H1 (cell line): Measurements from ENCODE around the gene PTBP1. TPM values are rescaled to one million over a fixed set of nuclear protein-coding genes. Genes with fewer than 3 reads are reported as not detected.
A peak's percentile ranks its signal among the peaks of the same experiment; 100 is the strongest.
"Not testable (repeated sequence)": the region's sequence is repeated elsewhere in the genome, so short reads cannot be mapped to it uniquely, and the experiment has no call there.

Experiments
- CTCF ChIA-PET: fragments of 300-600 bp; sonication (Branson Sonifier 250); formaldehyde crosslinking; loops from one replicate; lab custom pipeline; 2021; ENCODE audit not compliant: partially characterized antibody; lab: Charles Lee
- POLR2A ChIA-PET: fragments of 300-600 bp; sonication (Branson Sonifier 250); formaldehyde crosslinking; loops from one replicate; lab custom pipeline; 2021; ENCODE audit warnings: inconsistent platforms; ENCODE audit not compliant: partially characterized antibody; lab: Charles Lee
- DNase-seq, 2 experiments: peaks; one replicate each; pipeline versions ENCODE4 v3.0.0 to v3.0.0-alpha.2; 2010 to 2022; ENCODE audit warnings: low spot score in 2 of 2, low read depth in 1 of 2, mixed read lengths in 1 of 2
- FAIRE-seq: peaks from 2 replicates; lab custom pipeline; 2011; peaks lifted over from hg19 to GRCh38; lab: Jason Lieb, UNC
- H2AFZ ChIP-seq: 2 replicates; pipeline ENCODE4 v1.8.1; 2012; ENCODE audit warnings: low read length, inconsistent platforms
- H2AK5ac ChIP-seq: 2 replicates; pipeline ENCODE4 v1.6.1; 2013; ENCODE audit warnings: low read depth, low read length
- H2BK120ac ChIP-seq: replicated peaks from 2 replicates; pipeline ENCODE3; 2013; ENCODE audit warnings: low read depth, low read length, inconsistent platforms
- H2BK12ac ChIP-seq: 2 replicates; pipeline ENCODE4 v1.6.1; 2013; ENCODE audit warnings: low read depth, low read length
- H2BK15ac ChIP-seq: 2 replicates; pipeline ENCODE4 v1.6.1; 2013; ENCODE audit warnings: low read length
- H2BK20ac ChIP-seq: 2 replicates; pipeline ENCODE4 v1.6.1; 2013; ENCODE audit warnings: low read length
- H2BK5ac ChIP-seq: 2 replicates; pipeline ENCODE4 v1.6.1; 2013; ENCODE audit warnings: low read depth, low read length
- H3K14ac ChIP-seq: 2 replicates; pipeline ENCODE4 v1.6.1; 2013; ENCODE audit warnings: inconsistent platforms; ENCODE audit not compliant: insufficient read length
- H3K18ac ChIP-seq: 2 replicates; pipeline ENCODE4 v1.6.1; 2013; ENCODE audit warnings: low read length; ENCODE audit errors: extremely low read depth
- H3K23ac ChIP-seq: 2 replicates; pipeline ENCODE4 v1.6.1; 2013; ENCODE audit warnings: inconsistent platforms; ENCODE audit not compliant: insufficient read length
- H3K23me2 ChIP-seq: 2 replicates; pipeline ENCODE4 v1.6.1; 2013; ENCODE audit warnings: low read depth, low read length
- H3K27ac ChIP-seq: 2 replicates; pipeline ENCODE4 v1.6.1; 2011; ENCODE audit warnings: low read depth, low read length, inconsistent platforms
- H3K27me3 ChIP-seq, 4 experiments: replicated peaks in 1 of 4; 1 replicate in 1 of 4; 2 replicates in 3 of 4; pipeline versions ENCODE4 v1.6.1 to v1.8.1; 2011 to 2013; ENCODE audit warnings: low read length in 3 of 4, mild to moderate bottlenecking in 3 of 4, inconsistent platforms in 2 of 4, mixed read lengths in 2 of 4, moderate library complexity in 1 of 4; ENCODE audit not compliant: control insufficient read depth in 3 of 4, insufficient read depth in 3 of 4; ENCODE audit errors: extremely low read depth in 1 of 4
- H3K36me3 ChIP-seq, 4 experiments: 2 replicates each; pipeline versions ENCODE4 v1.6.1 to v1.8.1; 2011 to 2013; ENCODE audit warnings: mild to moderate bottlenecking in 4 of 4, low read length in 3 of 4, moderate library complexity in 2 of 4, control low read depth in 1 of 4, inconsistent platforms in 1 of 4; ENCODE audit not compliant: insufficient read depth in 4 of 4, control insufficient read depth in 2 of 4
- H3K4ac ChIP-seq: replicated peaks from 2 replicates; pipeline ENCODE3; 2013; ENCODE audit warnings: low read length, low read depth, mixed read lengths, inconsistent platforms; ENCODE audit not compliant: insufficient read length
- H3K4me1 ChIP-seq, 4 experiments: replicated peaks in 1 of 4; 1 replicate in 1 of 4; 2 replicates in 3 of 4; pipeline versions ENCODE4 v1.6.1 to v1.8.1; 2011 to 2013; ENCODE audit warnings: low read length in 3 of 4, inconsistent platforms in 2 of 4, mixed read lengths in 1 of 4; ENCODE audit not compliant: insufficient read depth in 4 of 4, control insufficient read depth in 3 of 4
- H3K4me2 ChIP-seq, 2 experiments: 2 replicates each; pipeline versions ENCODE4 v1.6.1 to v1.8.1; 2011 to 2013; ENCODE audit warnings: low read depth in 2 of 2, low read length in 2 of 2, control low read depth in 1 of 2, inconsistent platforms in 1 of 2, mild to moderate bottlenecking in 1 of 2; ENCODE audit not compliant: insufficient read depth in 1 of 2
- H3K4me3 ChIP-seq, 4 experiments: fragments of 200-600, 300-600 bp in 1 of 4; sonication (generic), shearing (Covaris generic), sonication (Bioruptor Twin) in 1 of 4; 2 replicates each; pipeline versions ENCODE4 v1.5.1 to v1.8.1; 2011 to 2016; ENCODE audit warnings: low read length in 4 of 4, low read depth in 3 of 4, control low read depth in 2 of 4, inconsistent platforms in 2 of 4, mild to moderate bottlenecking in 2 of 4, mixed read lengths in 1 of 4, moderate library complexity in 1 of 4; ENCODE audit not compliant: insufficient read depth in 2 of 4; ENCODE audit errors: extremely low read depth in 1 of 4
- H3K56ac ChIP-seq: replicated peaks from 2 replicates; pipeline ENCODE3; 2013; ENCODE audit warnings: low read depth, mild to moderate bottlenecking, mixed read lengths, low read length, inconsistent platforms; ENCODE audit not compliant: insufficient read length
- H3K79me1 ChIP-seq: 2 replicates; pipeline ENCODE4 v1.6.1; 2013; ENCODE audit warnings: low read depth, low read length, control low read depth
- H3K79me2 ChIP-seq, 2 experiments: 2 replicates each; pipeline versions ENCODE4 v1.6.1 to v1.8.1; 2012 to 2013; ENCODE audit warnings: low read length in 2 of 2, mild to moderate bottlenecking in 2 of 2, inconsistent platforms in 1 of 2; ENCODE audit not compliant: insufficient read depth in 2 of 2, control insufficient read depth in 1 of 2
- H3K9ac ChIP-seq, 4 experiments: replicated peaks in 1 of 4; 1 replicate in 1 of 4; 2 replicates in 3 of 4; pipeline versions ENCODE4 v1.6.1 to v1.8.1; 2011 to 2013; ENCODE audit warnings: low read depth in 3 of 4, low read length in 3 of 4, control low read depth in 2 of 4, mild to moderate bottlenecking in 2 of 4, moderate library complexity in 2 of 4, inconsistent platforms in 1 of 4; ENCODE audit errors: extremely low read depth in 1 of 4
- H3K9me3 ChIP-seq, 2 experiments: 2 replicates each; pipeline versions ENCODE4 v1.6.1 to v1.8.1; 2012 to 2013; ENCODE audit warnings: mild to moderate bottlenecking in 2 of 2, moderate library complexity in 2 of 2, control low read depth in 1 of 2, inconsistent platforms in 1 of 2, low read depth in 1 of 2, low read length in 1 of 2, mixed read lengths in 1 of 2; ENCODE audit not compliant: insufficient read depth in 2 of 2
- H4K20me1 ChIP-seq, 2 experiments: replicated peaks in 1 of 2; 2 replicates each; pipeline versions ENCODE3 to v1.8.1; 2011 to 2013; ENCODE audit warnings: inconsistent platforms in 2 of 2, low read length in 2 of 2, mild to moderate bottlenecking in 1 of 2; ENCODE audit not compliant: insufficient read depth in 2 of 2, control insufficient read depth in 1 of 2
- H4K5ac ChIP-seq: 2 replicates; pipeline ENCODE4 v1.6.1; 2013; ENCODE audit warnings: low read length, low read depth, mixed read lengths, inconsistent platforms; ENCODE audit not compliant: insufficient read length
- H4K8ac ChIP-seq: 2 replicates; pipeline ENCODE4 v1.8.0; 2013; ENCODE audit warnings: mild to moderate bottlenecking, moderate library complexity, low read length, inconsistent platforms; ENCODE audit not compliant: insufficient read depth; ENCODE audit errors: extremely low read depth
- H4K91ac ChIP-seq: replicated peaks from 2 replicates; pipeline ENCODE3; 2013; ENCODE audit warnings: low read length, mixed read lengths, inconsistent platforms; ENCODE audit not compliant: insufficient read length
- GABPA ChIP-seq: IDR thresholded peaks from 2 replicates; pipeline ENCODE4 v1.6.1; 2011; ENCODE audit warnings: mild to moderate bottlenecking, low read length, moderate library complexity, borderline replicate concordance; ENCODE audit not compliant: insufficient read depth
- JUN ChIP-seq: IDR thresholded peaks from 2 replicates; pipeline ENCODE4 v1.6.1; 2011; ENCODE audit warnings: low read depth, mild to moderate bottlenecking, improper control_type of control experiment, low read length
- NRF1 ChIP-seq: IDR thresholded peaks from 2 replicates; pipeline ENCODE4 v1.6.1; 2011; ENCODE audit warnings: mild to moderate bottlenecking, low read depth, low read length, improper control_type of control experiment
- RAD21 ChIP-seq, 2 experiments: IDR thresholded peaks in 1 of 2; conservative IDR thresholded peaks in 1 of 2; 2 replicates each; pipeline ENCODE4 v1.6.1; 2011; ENCODE audit warnings: low read depth in 2 of 2, low read length in 2 of 2, improper control_type of control experiment in 1 of 2, inconsistent platforms in 1 of 2, mild to moderate bottlenecking in 1 of 2, moderate library complexity in 1 of 2
- SIN3A ChIP-seq, 2 experiments: IDR thresholded peaks in 1 of 2; conservative IDR thresholded peaks in 1 of 2; 2 replicates each; pipeline ENCODE4 v1.6.1; 2011 to 2012; ENCODE audit warnings: low read length in 2 of 2, improper control_type of control experiment in 1 of 2, low read depth in 1 of 2, mild to moderate bottlenecking in 1 of 2
- WGBS, 2 experiments: shearing (Covaris generic) in 1 of 2; methylation state at CpG; one replicate each; pipeline versions ENCODE4 v1.1.6 to v1.1.7; 2013 to 2015; ENCODE audit warnings: low lambda C conversion rate in 2 of 2, mixed read lengths in 2 of 2, inconsistent platforms in 1 of 2, low coverage in 1 of 2, missing lambda C conversion rate in 1 of 2; ENCODE audit not compliant: insufficient replicate concordance in 2 of 2, insufficient coverage in 1 of 2, insufficient read length in 1 of 2; ENCODE audit errors: extremely low coverage in 1 of 2, missing lambda C conversion rate in 1 of 2; 5-methylcytosine and 5-hydroxymethylcytosine counted together
- polyA plus RNA-seq, 7 experiments: library from polyadenylated mRNA; depleted of rRNA in 3 of 7; stranded (reverse) in 5 of 7; unstranded in 2 of 7; fragments of >200 nt in 5 of 7; fragments of 200-250 nt in 2 of 7; gene quantifications; 1 replicate in 5 of 7; 2 replicates in 1 of 7; 4 replicates in 1 of 7; pipeline versions ENCODE4 v1.2.1 to v1.2.3, GENCODE V29; 2011 to 2013; ENCODE audit warnings: missing spikeins in 2 of 7, mixed read lengths in 2 of 7
- total RNA-seq: library from RNA; stranded (reverse); fragmentation: NEBNext Ultra II Directional; extraction: Animal tissue kit (Norgen Biotek cat#: 25700); gene quantifications from 2 replicates; pipeline ENCODE4 v1.2.1, GENCODE V29; 2021

The PTBP1 gene
- total and polyA plus RNA-seq, 2 of the 8 experiments (the other 6 are each of a cell fraction or from before 2014, with no cell fraction given) = 528 to 888 TPM

DNA sequence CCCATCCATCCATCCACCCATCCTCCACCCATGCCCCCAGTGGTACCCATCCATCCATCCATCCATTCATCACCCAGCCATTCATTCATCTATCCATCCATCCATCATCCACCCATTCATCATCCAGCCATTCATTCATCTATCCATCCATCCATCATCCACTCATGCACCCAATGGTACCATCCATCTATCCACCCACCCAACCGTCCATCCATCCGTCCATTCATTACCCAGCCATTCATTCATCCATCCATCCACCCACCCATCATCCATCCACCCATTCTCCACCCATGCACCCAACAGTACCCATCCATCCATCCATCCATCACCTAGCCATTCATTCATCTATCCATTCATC lies 19.2 kb downstream of the PTBP1 start (continued):
- TF ChIP-seq SIN3A (conservative IDR thresholded peaks at IDR 0.05 in 1 of 2, IDR thresholded peaks at IDR 0.05 in 1 of 2; ENCODE audit: low read depth in 1 of 2, low read length in 2 of 2) = no peak
- no peak for TF ChIP-seq JUN
- TF ChIP-seq NRF1 = no peak
- TF ChIP-seq GABPA = no peak
- TF ChIP-seq RAD21 (IDR thresholded peaks at IDR 0.05 in 1 of 2, conservative IDR thresholded peaks at IDR 0.05 in 1 of 2; ENCODE audit: low read depth in 2 of 2, low read length in 2 of 2) = no peak
- TF ChIP-seq, all 59 proteins: peak for 0

GRCh38 chr19:820212-820611 lies 23.0 kb downstream of the PTBP1 start:
- peaks cover 0 to 11% of the 10 kb centered on the region in 2 experiments for H4K20me1 ChIP-seq
- not testable (repeated sequence) for H3K9me3 ChIP-seq, H2AFZ ChIP-seq, H4K8ac ChIP-seq, H3K56ac ChIP-seq, H4K5ac ChIP-seq, H3K4ac ChIP-seq, FAIRE-seq, H2AK5ac ChIP-seq, H2BK12ac ChIP-seq, H3K36me3 ChIP-seq, H3K14ac ChIP-seq, H3K18ac ChIP-seq, H3K9ac ChIP-seq, DNase-seq, H2BK5ac ChIP-seq, H3K27ac ChIP-seq, H3K4me1 ChIP-seq, H2BK15ac ChIP-seq, H3K23ac ChIP-seq, H4K91ac ChIP-seq, H3K79me1 ChIP-seq, H2BK120ac ChIP-seq, H3K27me3 ChIP-seq, H2BK20ac ChIP-seq
- peak overlapping the region in 1 of 2 experiments; percentile 29; a peak in 1 of 4 replicates for H3K4me2 ChIP-seq
- peaks cover 0 to 13% of the 10 kb centered on the region in 2 experiments; a peak in 1 of 4 replicates for H3K79me2 ChIP-seq
- ChIA-PET POLR2A (interaction anchor here (1.3 to 12.0 kb wide), 4 partner anchors 8 to 29 kb away, joined by 3 to 277 read pairs (median 4); partner anchors contain the start of gene PTBP1), CTCF (interaction anchor here (0.6 kb wide), 1 partner anchor 36 kb away, joined by 6 read pairs; no protein-coding TSS in a partner anchor)
- peaks cover 15% of the 10 kb centered on the region; the same call in 1 of the 2 replicates for H3K23me2 ChIP-seq
- 87% methylated on average over 5 of the region's 5 CpGs; no CpG with 5 or more reads in 1 of the 2 experiments for WGBS, 2 experiments
- 0 out of 8 replicates have a peak overlapping the region, but pooled peaks of 1 of the 4 experiments have one; percentile 95 for H3K4me3 ChIP-seq
